ENCODE results near the gene LRRIQ4.
A peak's percentile ranks its signal among the peaks of the same experiment; 100 is the strongest.

The LRRIQ4 gene

DNA sequence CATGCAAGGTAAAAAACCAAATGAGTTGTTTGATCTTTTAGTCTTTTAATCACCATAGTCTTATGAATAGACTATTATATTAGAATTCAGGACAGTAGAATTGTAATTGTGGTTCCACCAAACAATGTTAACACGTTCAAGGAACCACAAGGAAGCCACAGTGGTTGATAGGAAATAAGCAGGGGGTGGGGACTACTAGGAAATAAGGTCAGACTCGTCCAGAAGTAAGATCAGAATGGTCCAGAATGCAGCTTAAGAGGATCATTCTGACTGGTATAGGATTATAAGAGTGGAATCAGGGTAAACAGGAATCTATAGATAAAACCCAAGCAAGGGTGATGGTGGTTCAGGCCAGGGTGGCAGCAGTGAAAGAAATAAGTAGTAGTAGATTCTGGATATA, 31.9 kb upstream of the LRRIQ4 start:
- H3K27me3 ChIP-seq (replicated peaks; ENCODE audit: control insufficient read depth, insufficient read depth, low read length), result no peaks in the 10 kb centered on the region
- H3K9me3 ChIP-seq (ENCODE audit: control insufficient read depth, low read length), result no peaks in the 10 kb centered on the region
- DNase-seq (ENCODE audit: low read depth), result no peak
- H3K4me1 ChIP-seq (ENCODE audit: control insufficient read depth, insufficient read depth, low read length), result peaks cover 6% of the 10 kb centered on the region
- no peak overlapping the region for H3K9ac ChIP-seq (ENCODE audit: low read length)
- no peak overlapping the region for H3K4me3 ChIP-seq (ENCODE audit: low read length)
- peaks cover 97% of the 10 kb centered on the region for H3K36me3 ChIP-seq (ENCODE audit: control insufficient read depth, insufficient read depth, low read length, severe bottlenecking)

- no peaks in the 10 kb centered on the region for H3K9me3 ChIP-seq (ENCODE audit: control insufficient read depth, low read length)
- no peak overlapping the region for H3K4me3 ChIP-seq (ENCODE audit: low read length)
- H3K9ac ChIP-seq (ENCODE audit: low read length), result no peak overlapping the region
- no peaks in the 10 kb centered on the region for H3K27me3 ChIP-seq (replicated peaks; ENCODE audit: control insufficient read depth, insufficient read depth, low read length)
- DNase-seq (ENCODE audit: low read depth), result no peak
- H3K4me1 ChIP-seq (ENCODE audit: control insufficient read depth, insufficient read depth, low read length), result peaks cover 2% of the 10 kb centered on the region
- peaks cover 97% of the 10 kb centered on the region for H3K36me3 ChIP-seq (ENCODE audit: control insufficient read depth, insufficient read depth, low read length, severe bottlenecking)
Observed at GRCh38 chr3:169781209-169781855, 31.3 kb upstream of the LRRIQ4 start.

GRCh38 chr3:169787120-169787519, 25.6 kb upstream of the LRRIQ4 start:
- Histone ChIP-seq H3K9ac (ENCODE audit: low read length) (no peak overlapping the region), H3K4me3 (ENCODE audit: low read length) (no peak overlapping the region), H3K27me3 (replicated peaks; ENCODE audit: control insufficient read depth, insufficient read depth, low read length) (no peaks in the 10 kb centered on the region), H3K9me3 (ENCODE audit: control insufficient read depth, low read length) (no peaks in the 10 kb centered on the region), H3K4me1 (ENCODE audit: control insufficient read depth, insufficient read depth, low read length) (no peaks in the 10 kb centered on the region), H3K36me3 (ENCODE audit: control insufficient read depth, insufficient read depth, low read length, severe bottlenecking) (peaks cover 82% of the 10 kb centered on the region)
- no peak for DNase-seq (ENCODE audit: low read depth)

GRCh38 chr3:169787791-169788190, 24.9 kb upstream of the LRRIQ4 start:
- no peak overlapping the region for H3K9ac ChIP-seq (ENCODE audit: low read length)
- no peak for DNase-seq (ENCODE audit: low read depth)
- peaks cover 81% of the 10 kb centered on the region for H3K36me3 ChIP-seq (ENCODE audit: control insufficient read depth, insufficient read depth, low read length, severe bottlenecking)
- no peaks in the 10 kb centered on the region for H3K4me1 ChIP-seq (ENCODE audit: control insufficient read depth, insufficient read depth, low read length)
- H3K9me3 ChIP-seq (ENCODE audit: control insufficient read depth, low read length), result no peaks in the 10 kb centered on the region
- no peaks in the 10 kb centered on the region for H3K27me3 ChIP-seq (replicated peaks; ENCODE audit: control insufficient read depth, insufficient read depth, low read length)
- no peak overlapping the region for H3K4me3 ChIP-seq (ENCODE audit: low read length)

- H3K4me1 ChIP-seq (ENCODE audit: control insufficient read depth, insufficient read depth, low read length), result no peaks in the 10 kb centered on the region
- H3K9ac ChIP-seq (ENCODE audit: low read length), result no peak overlapping the region
- H3K4me3 ChIP-seq (ENCODE audit: low read length), result no peak overlapping the region
- no peaks in the 10 kb centered on the region for H3K9me3 ChIP-seq (ENCODE audit: control insufficient read depth, low read length)
- H3K36me3 ChIP-seq (ENCODE audit: control insufficient read depth, insufficient read depth, low read length, severe bottlenecking), result peaks cover 61% of the 10 kb centered on the region
- DNase-seq (ENCODE audit: low read depth), result no peak
- H3K27me3 ChIP-seq (replicated peaks; ENCODE audit: control insufficient read depth, insufficient read depth, low read length), result no peaks in the 10 kb centered on the region
Observed at GRCh38 chr3:169790219-169790618, 22.5 kb upstream of the LRRIQ4 start.

- Histone ChIP-seq H3K9me3 (ENCODE audit: control insufficient read depth, low read length) (no peaks in the 10 kb centered on the region), H3K36me3 (ENCODE audit: control insufficient read depth, insufficient read depth, low read length, severe bottlenecking) (peaks cover 54% of the 10 kb centered on the region), H3K27me3 (replicated peaks; ENCODE audit: control insufficient read depth, insufficient read depth, low read length) (no peaks in the 10 kb centered on the region), H3K9ac (ENCODE audit: low read length) (no peak overlapping the region), H3K4me1 (ENCODE audit: control insufficient read depth, insufficient read depth, low read length) (no peaks in the 10 kb centered on the region), H3K4me3 (ENCODE audit: low read length) (no peak overlapping the region)
- no peak for DNase-seq (ENCODE audit: low read depth)
Observed at GRCh38 chr3:169790687-169791429, 21.8 kb upstream of the LRRIQ4 start.

- no peaks in the 10 kb centered on the region for H3K4me1 ChIP-seq (ENCODE audit: control insufficient read depth, insufficient read depth, low read length)
- no peak overlapping the region for H3K9ac ChIP-seq (ENCODE audit: low read length)
- no peak for DNase-seq (ENCODE audit: low read depth)
- H3K36me3 ChIP-seq (ENCODE audit: control insufficient read depth, insufficient read depth, low read length, severe bottlenecking), result peaks cover 39% of the 10 kb centered on the region
- H3K27me3 ChIP-seq (replicated peaks; ENCODE audit: control insufficient read depth, insufficient read depth, low read length), result no peaks in the 10 kb centered on the region
- no peak overlapping the region for H3K4me3 ChIP-seq (ENCODE audit: low read length)
- H3K9me3 ChIP-seq (ENCODE audit: control insufficient read depth, low read length), result no peaks in the 10 kb centered on the region
Observed at GRCh38 chr3:169792359-169792758, 20.3 kb upstream of the LRRIQ4 start.

- Histone ChIP-seq H3K9ac (ENCODE audit: low read length) (no peak overlapping the region), H3K36me3 (ENCODE audit: control insufficient read depth, insufficient read depth, low read length, severe bottlenecking) (peaks cover 30% of the 10 kb centered on the region), H3K27me3 (replicated peaks; ENCODE audit: control insufficient read depth, insufficient read depth, low read length) (no peaks in the 10 kb centered on the region), H3K4me1 (ENCODE audit: control insufficient read depth, insufficient read depth, low read length) (no peaks in the 10 kb centered on the region), H3K4me3 (ENCODE audit: low read length) (no peak overlapping the region), H3K9me3 (ENCODE audit: control insufficient read depth, low read length) (no peaks in the 10 kb centered on the region)
- no peak for DNase-seq (ENCODE audit: low read depth)
Observed at GRCh38 chr3:169804681-169805080, 8.0 kb upstream of the LRRIQ4 start.

DNA sequence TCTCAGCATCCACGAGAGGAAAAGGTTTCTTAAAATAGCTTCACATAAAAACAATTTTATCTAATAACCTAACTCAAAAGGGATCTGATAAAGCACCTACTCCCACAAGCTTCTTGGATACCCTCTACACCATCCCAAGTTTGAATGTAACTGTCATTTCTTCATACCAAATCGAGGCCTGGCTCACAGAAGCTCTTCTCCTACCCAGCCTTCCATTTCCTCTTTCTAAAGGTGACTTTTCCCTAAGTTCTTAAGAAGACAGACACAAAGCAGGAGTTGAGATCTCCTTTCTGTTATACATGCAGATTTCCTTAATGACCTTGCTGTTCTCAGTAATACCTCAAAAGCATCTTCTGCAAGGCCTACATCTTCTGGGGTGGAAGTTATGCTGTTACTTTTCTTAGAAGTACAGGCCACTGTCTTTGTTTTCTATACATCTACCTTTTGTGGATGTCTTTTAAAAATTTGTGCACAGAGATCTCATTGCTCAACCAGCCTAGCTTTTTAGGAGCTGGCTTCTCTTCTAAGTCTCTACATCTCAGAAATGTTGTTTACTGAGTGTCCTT, 3.4 kb upstream of the LRRIQ4 start:
- no peaks in the 10 kb centered on the region for H3K9me3 ChIP-seq (ENCODE audit: control insufficient read depth, low read length)
- DNase-seq (ENCODE audit: low read depth), result no peak
- H3K4me3 ChIP-seq (ENCODE audit: low read length), result no peak overlapping the region
- H3K27me3 ChIP-seq (replicated peaks; ENCODE audit: control insufficient read depth, insufficient read depth, low read length), result no peaks in the 10 kb centered on the region
- no peak overlapping the region for H3K9ac ChIP-seq (ENCODE audit: low read length)
- H3K4me1 ChIP-seq (ENCODE audit: control insufficient read depth, insufficient read depth, low read length), result peaks cover 20% of the 10 kb centered on the region
- peaks cover 5% of the 10 kb centered on the region for H3K36me3 ChIP-seq (ENCODE audit: control insufficient read depth, insufficient read depth, low read length, severe bottlenecking)

DNA sequence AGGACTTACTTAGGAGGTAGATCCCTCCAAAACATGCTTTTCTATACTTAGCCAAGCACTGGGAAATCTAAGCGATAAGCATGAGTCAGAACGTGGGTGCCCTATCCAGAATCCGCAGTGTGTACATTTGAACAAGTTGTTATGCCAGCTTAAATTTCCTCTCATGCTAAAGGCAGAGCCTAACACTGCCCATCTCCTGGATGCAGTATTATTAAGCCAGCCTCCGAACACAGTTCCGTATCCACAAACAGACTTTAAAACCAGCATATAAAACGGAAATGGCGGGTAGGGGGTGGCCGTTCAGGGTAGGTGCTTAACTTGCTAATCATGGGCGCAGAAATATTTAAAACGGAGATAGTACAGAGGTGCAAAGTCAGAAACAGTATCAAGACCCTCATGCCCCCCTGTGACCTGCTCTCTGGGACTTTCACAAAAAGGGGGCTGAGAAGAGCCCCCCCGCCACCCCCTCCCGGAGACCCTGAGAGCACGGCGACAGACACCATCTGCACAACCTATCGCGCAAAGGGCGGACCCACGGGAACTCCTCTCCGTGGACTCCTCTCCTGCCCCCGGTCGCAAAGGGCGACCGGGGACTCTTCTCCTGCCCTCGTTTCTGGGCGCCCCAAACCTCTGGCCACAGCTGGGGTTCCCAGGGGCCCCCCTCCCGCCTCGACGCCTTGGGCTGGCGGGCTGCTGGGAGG, 889 bp upstream of the LRRIQ4 start:
- Histone ChIP-seq H3K9me3 (ENCODE audit: control insufficient read depth, low read length) (peaks cover 12% of the 10 kb centered on the region), H3K9ac (ENCODE audit: low read length) (peak overlapping the region; percentile 79), H3K36me3 (ENCODE audit: control insufficient read depth, insufficient read depth, low read length, severe bottlenecking) (peaks cover 3% of the 10 kb centered on the region), H3K4me1 (ENCODE audit: control insufficient read depth, insufficient read depth, low read length) (peaks cover 20% of the 10 kb centered on the region), H3K4me3 (ENCODE audit: low read length) (peak overlapping the region; percentile 79), H3K27me3 (replicated peaks; ENCODE audit: control insufficient read depth, insufficient read depth, low read length) (no peaks in the 10 kb centered on the region)
- peak; percentile 78 for DNase-seq (ENCODE audit: low read depth)

DNA sequence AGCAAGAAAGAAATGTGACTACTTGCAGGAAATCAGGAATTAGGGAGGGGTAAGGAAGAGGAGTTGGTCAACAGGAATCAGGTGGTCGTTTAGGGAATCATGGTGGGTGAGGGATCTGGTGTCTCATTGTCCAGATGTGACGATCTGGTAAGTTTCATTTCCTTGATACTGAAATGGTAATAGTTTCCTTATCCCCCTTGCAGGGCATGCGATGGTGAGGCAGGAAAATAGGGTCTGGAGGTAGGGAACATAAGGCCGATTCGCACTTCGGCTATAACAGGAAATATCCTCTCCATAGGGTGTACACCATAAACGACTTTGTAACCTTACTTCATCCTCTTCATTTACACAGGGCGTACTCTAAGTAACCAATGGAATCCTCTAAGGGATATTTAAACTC, 608 bp downstream of the LRRIQ4 start:
- Histone ChIP-seq H3K9ac (ENCODE audit: low read length) (peak overlapping the region; percentile 79), H3K4me1 (ENCODE audit: control insufficient read depth, insufficient read depth, low read length) (peaks cover 20% of the 10 kb centered on the region), H3K9me3 (ENCODE audit: control insufficient read depth, low read length) (peaks cover 12% of the 10 kb centered on the region), H3K27me3 (replicated peaks; ENCODE audit: control insufficient read depth, insufficient read depth, low read length) (no peaks in the 10 kb centered on the region), H3K4me3 (ENCODE audit: low read length) (peak overlapping the region; percentile 79), H3K36me3 (ENCODE audit: control insufficient read depth, insufficient read depth, low read length, severe bottlenecking) (no peaks in the 10 kb centered on the region)
- no peak for DNase-seq (ENCODE audit: low read depth)
